ENCODE measurements around the gene TBC1D10A.

DNA sequence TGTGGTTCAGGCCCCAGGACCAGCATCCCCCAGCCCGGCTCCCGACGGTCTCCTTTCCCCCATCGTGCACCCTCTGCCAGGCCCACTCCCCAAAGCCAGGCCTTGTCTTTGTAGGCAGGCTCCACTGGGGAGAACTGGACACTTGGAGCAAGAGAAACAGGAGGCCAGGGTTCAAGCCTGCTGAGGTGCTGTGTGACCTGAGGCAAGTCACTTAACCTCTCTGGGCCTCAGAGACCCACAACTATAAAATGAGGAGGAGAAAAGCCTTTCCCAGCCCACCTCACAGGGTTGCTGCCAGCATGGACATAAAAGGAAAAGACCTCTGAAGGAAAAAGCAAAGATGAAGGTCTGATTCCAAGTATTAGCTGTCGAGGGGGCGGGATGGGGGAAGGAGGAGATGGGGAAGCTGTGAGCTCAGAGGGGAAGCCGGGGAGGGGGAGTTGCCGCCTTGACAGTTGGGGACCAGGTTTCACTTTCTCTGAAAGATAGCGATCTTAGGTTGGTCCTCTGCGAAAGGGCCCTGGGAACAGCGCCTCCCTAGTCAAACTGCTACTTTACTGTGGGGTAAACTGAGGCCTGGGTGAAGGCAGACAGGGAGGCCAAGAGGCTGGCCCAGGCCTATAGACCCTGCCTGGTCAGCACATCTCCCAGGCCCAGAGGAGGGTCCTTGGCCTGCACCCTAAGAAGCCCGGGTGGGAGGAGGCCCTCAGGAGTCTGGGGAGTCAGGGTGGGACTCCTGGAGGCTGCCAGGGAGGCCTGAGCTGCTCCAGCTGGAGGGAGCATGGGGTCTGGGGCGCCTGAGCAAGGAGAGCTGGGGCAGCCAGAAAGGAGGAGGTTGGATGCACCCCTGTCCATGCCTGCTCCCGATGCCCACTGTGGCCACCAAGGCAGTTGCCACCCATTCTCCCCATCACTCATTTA lies 59.1 kb downstream of the TBC1D10A start:
- no peak for TF ChIP-seq POLR2AphosphoS5 (IDR thresholded peaks at IDR 0.05; ENCODE audit: low read depth, low read length)
- TF ChIP-seq FOXP2 (optimal IDR thresholded peaks at IDR 0.05; ENCODE audit: borderline replicate concordance, extremely low read depth, extremely low read length, insufficient read depth), result no peak
- TF ChIP-seq TAF1 (IDR thresholded peaks at IDR 0.05; ENCODE audit: borderline replicate concordance, insufficient read depth, low read length), result no peak
